Stimulated activated CD4-positive, alpha-beta T cell treated with anti-CD3 and anti-CD28 coated beads, Interleukin-4, amount 100 ng/mL, for 24 hours (primary cell): ENCODE results near the gene PLEKHG4.

Source experiments
- DNase-seq: peaks from one replicate; pipeline ENCODE4 v3.0.0-alpha.2; 2020

Gene PLEKHG4

DNA sequence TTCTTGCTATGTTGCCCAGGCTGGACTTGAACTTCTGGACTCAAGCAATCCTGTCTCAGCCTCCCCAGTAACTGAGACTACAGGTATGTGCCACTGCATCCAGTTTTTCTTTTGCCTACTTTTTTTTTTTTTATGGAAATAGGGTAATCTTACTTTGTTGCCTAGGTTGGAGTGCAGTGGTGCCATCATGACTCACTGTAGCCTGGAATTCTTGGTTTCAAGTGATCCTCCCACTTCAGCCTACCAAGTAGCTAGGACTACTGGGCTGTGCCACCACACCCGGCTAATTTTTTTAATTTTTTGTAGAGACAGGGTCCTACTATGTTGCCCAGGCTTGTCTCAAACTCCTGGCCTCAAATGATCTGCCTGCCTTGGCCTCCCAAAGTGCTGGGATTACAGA is 57.3 kb downstream of the PLEKHG4 start:
- DNase-seq = no peak
